Measurements from ENCODE around the gene TAX1BP1.

- no peak for TF ChIP-seq JUN (IDR thresholded peaks at IDR 0.05; ENCODE audit: borderline replicate concordance, insufficient read depth, insufficient read length, low read depth)
- TF ChIP-seq POLR2AphosphoS5 (IDR thresholded peaks at IDR 0.05; ENCODE audit: insufficient read depth, low read depth, low read length), result no peak
- no peak for TF ChIP-seq POLR2A (IDR thresholded peaks at IDR 0.05; ENCODE audit: low read depth, low read length)
- TF ChIP-seq EZH2 (IDR thresholded peaks at IDR 0.05; ENCODE audit: borderline replicate concordance, low read depth, low read length, severe bottlenecking), result no peak
- no peak for TF ChIP-seq GATA2 (IDR thresholded peaks at IDR 0.05; ENCODE audit: insufficient read depth, insufficient read length, low read depth, low read length)
- TF ChIP-seq CTCF (IDR thresholded peaks at IDR 0.05; ENCODE audit: extremely low read depth in 1 of 2, insufficient read depth in 1 of 2, low read depth in 1 of 2, low read length in 2 of 2), result no peak
- no peak for TF ChIP-seq MYC (IDR thresholded peaks at IDR 0.05; ENCODE audit: low read depth, low read length)
- TF ChIP-seq, protein P1, sequence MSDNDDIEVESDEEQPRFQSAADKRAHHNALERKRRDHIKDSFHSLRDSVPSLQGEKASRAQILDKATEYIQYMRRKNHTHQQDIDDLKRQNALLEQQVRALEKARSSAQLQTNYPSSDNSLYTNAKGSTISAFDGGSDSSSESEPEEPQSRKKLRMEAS (IDR thresholded peaks at IDR 0.05; ENCODE audit: insufficient read depth, insufficient read length), result no peak
These were observed 557 bp upstream of the TAX1BP1 start for GRCh38 chr7:27739301-27739908.

All from endothelial cell of umbilical vein (primary cell).